HG03064 (cell line): Measurements from ENCODE around the gene TPPP2.
"Not testable (repeated sequence)": the region's sequence is repeated elsewhere in the genome, so short reads cannot be mapped to it uniquely, and the experiment has no call there.

Experiments used
- ATAC-seq: cut with Tn5 transposase; IDR thresholded peaks from one replicate; pipeline ENCODE4 v1.9.1; 2021; ENCODE audit warnings: low read depth; ENCODE audit not compliant: unreplicated experiment

TPPP2 gene

GRCh38 chr14:21036751-21037150, 6.7 kb downstream of the TPPP2 start:
- no peak for ATAC-seq

- no peak for ATAC-seq
Measured at GRCh38 chr14:21037156-21037555, 7.1 kb downstream of the TPPP2 start.

- ATAC-seq, result no peak
Measured at GRCh38 chr14:21038441-21039422, 8.7 kb downstream of the TPPP2 start.

GRCh38 chr14:21039585-21040369, 9.8 kb downstream of the TPPP2 start:
- ATAC-seq, result no peak

- ATAC-seq, result no peak
Measured at GRCh38 chr14:21040370-21040925, 10.4 kb downstream of the TPPP2 start.

GRCh38 chr14:21040941-21041340, 10.9 kb downstream of the TPPP2 start:
- ATAC-seq, result not testable (repeated sequence)

GRCh38 chr14:21041676-21042433, 11.8 kb downstream of the TPPP2 start, which contains the start of gene RNASE7:
TSS of gene RNASE7 (plus strand) at chr14:21042362. CDS start at chr14:21042993, 631 bp downstream.
- ATAC-seq, result no peak

- ATAC-seq, result no peak
Measured at GRCh38 chr14:21042918-21043317, 12.9 kb downstream of the TPPP2 start.

GRCh38 chr14:21043387-21043973, 13.5 kb downstream of the TPPP2 start:
- ATAC-seq, result no peak

GRCh38 chr14:21043974-21044618, 14.1 kb downstream of the TPPP2 start:
- no peak for ATAC-seq

- ATAC-seq, result no peak
Measured at GRCh38 chr14:21047378-21047781, 17.4 kb downstream of the TPPP2 start.

GRCh38 chr14:21048638-21049037, 18.6 kb downstream of the TPPP2 start:
- ATAC-seq, result no peak

GRCh38 chr14:21049271-21049673, 19.3 kb downstream of the TPPP2 start:
- ATAC-seq, result no peak

- no peak for ATAC-seq
Measured at GRCh38 chr14:21050597-21050996, 20.6 kb downstream of the TPPP2 start.

- no peak for ATAC-seq
Measured at GRCh38 chr14:21053184-21054122, 23.4 kb downstream of the TPPP2 start.

- ATAC-seq, result no peak
Measured at GRCh38 chr14:21054123-21054767, 24.2 kb downstream of the TPPP2 start.

- no peak for ATAC-seq
Measured at GRCh38 chr14:21054768-21055145, 24.7 kb downstream of the TPPP2 start.
